Stimulated activated CD4-positive, alpha-beta T cell treated with anti-CD3 and anti-CD28 coated beads, TNF-alpha, amount 100 ng/mL, for 48 hours (primary cell): ENCODE results near the gene C1orf174.

ENCODE experiments used
- DNase-seq, 3 donors: peaks; one replicate each; pipeline ENCODE4 v3.0.0-alpha.2; 2020; ENCODE audit warnings: low read depth in 3 of 3

Gene C1orf174

GRCh38 chr1:3910049-3910731 lies 10.1 kb upstream of the C1orf174 start:
- no peak for DNase-seq

GRCh38 chr1:3909615-3910014 lies 9.5 kb upstream of the C1orf174 start:
- DNase-seq, result no peak

- no peak for DNase-seq
Observed at GRCh38 chr1:3908886-3909517, 8.9 kb upstream of the C1orf174 start.

- no peak for DNase-seq
Observed at GRCh38 chr1:3907621-3908165, 7.6 kb upstream of the C1orf174 start.

GRCh38 chr1:3907031-3907534 lies 7.0 kb upstream of the C1orf174 start:
- DNase-seq, result no peak

- no peak for DNase-seq
Observed at GRCh38 chr1:3906672-3907020, 6.6 kb upstream of the C1orf174 start.

GRCh38 chr1:3905953-3906671 lies 6.0 kb upstream of the C1orf174 start:
- no peak for DNase-seq

GRCh38 chr1:3905266-3905952 lies 5.3 kb upstream of the C1orf174 start:
- DNase-seq, result no peak

GRCh38 chr1:3904843-3905185 lies 4.7 kb upstream of the C1orf174 start:
- no peak for DNase-seq

GRCh38 chr1:3904006-3904842 lies 4.2 kb upstream of the C1orf174 start:
- DNase-seq, result no peak

- no peak for DNase-seq
Observed at GRCh38 chr1:3903141-3904005, 3.3 kb upstream of the C1orf174 start.

- no peak for DNase-seq
Observed at GRCh38 chr1:3902571-3903091, 2.6 kb upstream of the C1orf174 start.

GRCh38 chr1:3902111-3902511 lies 2.0 kb upstream of the C1orf174 start:
- no peak for DNase-seq

GRCh38 chr1:3900969-3901529 lies 977 bp upstream of the C1orf174 start:
- peak; percentile 81 to 87 (median 85) for DNase-seq

GRCh38 chr1:3899754-3900149 lies 320 bp downstream of the C1orf174 start:
- DNase-seq, result no peak

- DNase-seq, result no peak
Observed at GRCh38 chr1:3898994-3899753, 898 bp downstream of the C1orf174 start.

- no peak for DNase-seq
Observed at GRCh38 chr1:3898475-3898735, 1.7 kb downstream of the C1orf174 start.

- DNase-seq, result no peak
Observed at GRCh38 chr1:3896396-3897000, 3.6 kb downstream of the C1orf174 start.

GRCh38 chr1:3895951-3896325 lies 4.1 kb downstream of the C1orf174 start:
- no peak for DNase-seq
